ENCODE measurements around the gene EIF1. TPM values are rescaled to one million over a fixed set of nuclear protein-coding genes. Genes with fewer than 3 reads are reported as not detected.

The EIF1 gene
- total RNA-seq, 1 experiment from 2014 or later: 1,945 TPM

- Mint-ChIP-seq H3K27ac (ENCODE audit: low read depth, unreplicated experiment) (peak within 1 kb of the TSS; percentile 79), H3K4me3 (ENCODE audit: unreplicated experiment) (peak within 1 kb of the TSS; percentile 74), H3K27me3 (ENCODE audit: insufficient read depth, unreplicated experiment) (peaks cover 67% of the 10 kb centered on the region), H3K9me3 (ENCODE audit: unreplicated experiment) (no peaks in the 10 kb centered on the region), H3K36me3 (ENCODE audit: insufficient read depth, unreplicated experiment) (no peaks in the 10 kb centered on the region), H3K4me1 (ENCODE audit: insufficient read depth, unreplicated experiment) (peaks cover 10% of the 10 kb centered on the region)
- intact Hi-C loops (cut with micrococcal nuclease): no loop called here
- CTCF ChIA-PET: interaction anchor here (0.6 to 4.7 kb wide), 5 partner anchors 8 to 402 kb away, joined by 3 to 37 read pairs (median 3); no protein-coding TSS in a partner anchor
- POLR2A ChIA-PET: interaction anchor here (0.5 to 1.7 kb wide), 13 partner anchors 8 to 178 kb away, joined by 3 to 10 read pairs (median 4); partner anchors contain the start of gene JUP
- BruUV-seq (replicated peaks): no TSS peak
- TF ChIP-seq, protein P1, sequence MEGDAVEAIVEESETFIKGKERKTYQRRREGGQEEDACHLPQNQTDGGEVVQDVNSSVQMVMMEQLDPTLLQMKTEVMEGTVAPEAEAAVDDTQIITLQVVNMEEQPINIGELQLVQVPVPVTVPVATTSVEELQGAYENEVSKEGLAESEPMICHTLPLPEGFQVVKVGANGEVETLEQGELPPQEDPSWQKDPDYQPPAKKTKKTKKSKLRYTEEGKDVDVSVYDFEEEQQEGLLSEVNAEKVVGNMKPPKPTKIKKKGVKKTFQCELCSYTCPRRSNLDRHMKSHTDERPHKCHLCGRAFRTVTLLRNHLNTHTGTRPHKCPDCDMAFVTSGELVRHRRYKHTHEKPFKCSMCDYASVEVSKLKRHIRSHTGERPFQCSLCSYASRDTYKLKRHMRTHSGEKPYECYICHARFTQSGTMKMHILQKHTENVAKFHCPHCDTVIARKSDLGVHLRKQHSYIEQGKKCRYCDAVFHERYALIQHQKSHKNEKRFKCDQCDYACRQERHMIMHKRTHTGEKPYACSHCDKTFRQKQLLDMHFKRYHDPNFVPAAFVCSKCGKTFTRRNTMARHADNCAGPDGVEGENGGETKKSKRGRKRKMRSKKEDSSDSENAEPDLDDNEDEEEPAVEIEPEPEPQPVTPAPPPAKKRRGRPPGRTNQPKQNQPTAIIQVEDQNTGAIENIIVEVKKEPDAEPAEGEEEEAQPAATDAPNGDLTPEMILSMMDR (IDR thresholded peaks at IDR 0.05; ENCODE audit: unreplicated experiment): no peak
- DNase-seq (ENCODE audit: unreplicated experiment): peak; percentile 38
Measured at GRCh38 chr17:41734139-41734948, 45.7 kb downstream of the EIF1 start, which contains the start of gene HAP1. HAP1 (minus strand) TSS chr17:41734643; CDS start chr17:41734634, 9 bp downstream.

GRCh38 chr17:41734949-41735313, 46.2 kb downstream of the EIF1 start:
- DNase-seq (ENCODE audit: unreplicated experiment): no peak
- Mint-ChIP-seq H3K4me3 (ENCODE audit: unreplicated experiment) (peak overlapping the region; percentile 74), H3K27ac (ENCODE audit: low read depth, unreplicated experiment) (peak overlapping the region; percentile 79), H3K36me3 (ENCODE audit: insufficient read depth, unreplicated experiment) (no peaks in the 10 kb centered on the region), H3K27me3 (ENCODE audit: insufficient read depth, unreplicated experiment) (peaks cover 67% of the 10 kb centered on the region), H3K4me1 (ENCODE audit: insufficient read depth, unreplicated experiment) (peaks cover 16% of the 10 kb centered on the region), H3K9me3 (ENCODE audit: unreplicated experiment) (no peaks in the 10 kb centered on the region)
- POLR2A ChIA-PET: interaction anchor here (0.5 to 1.7 kb wide), 9 partner anchors 9 to 177 kb away, joined by 3 to 10 read pairs (median 5); partner anchors contain the start of gene JUP
- BruUV-seq (replicated peaks): no TSS peak
- intact Hi-C loops (cut with micrococcal nuclease): loop anchor here (5.0 kb wide), 1 partner anchor 382 kb away; no protein-coding TSS in a partner anchor
- CTCF ChIA-PET: interaction anchor here (0.5 to 4.7 kb wide), 6 partner anchors 67 to 401 kb away, joined by 3 to 37 read pairs (median 3); no protein-coding TSS in a partner anchor
- TF ChIP-seq, protein P1 (IDR thresholded peaks at IDR 0.05; ENCODE audit: unreplicated experiment): no peak

DNA sequence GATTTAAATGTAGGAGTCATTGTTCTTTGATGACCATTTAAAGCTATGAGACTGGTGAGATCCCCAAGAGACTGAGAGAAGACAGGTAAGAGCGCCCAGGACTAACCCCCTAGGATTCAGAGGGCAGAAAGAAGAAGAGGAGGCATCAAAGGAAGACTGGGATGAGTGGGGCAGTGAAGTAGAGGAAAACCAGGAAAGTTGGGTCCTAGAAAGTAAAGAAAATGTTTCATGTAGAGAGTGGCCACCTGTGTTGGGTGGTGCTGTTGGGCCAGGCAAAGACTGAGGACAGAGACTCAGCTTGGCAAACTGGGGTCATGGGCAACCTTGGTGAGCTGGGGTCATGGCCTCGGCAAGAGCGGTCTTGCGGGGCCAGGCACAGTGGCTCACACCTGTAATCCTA, 47.1 kb downstream of the EIF1 start:
- TF ChIP-seq, protein P1 (IDR thresholded peaks at IDR 0.05; ENCODE audit: unreplicated experiment): no peak
- intact Hi-C loops (cut with micrococcal nuclease): loop anchor here (5.0 kb wide), 1 partner anchor 382 kb away; no protein-coding TSS in a partner anchor
- Mint-ChIP-seq H3K4me1 (ENCODE audit: insufficient read depth, unreplicated experiment) (peaks cover 16% of the 10 kb centered on the region), H3K27ac (ENCODE audit: low read depth, unreplicated experiment) (no peak overlapping the region), H3K9me3 (ENCODE audit: unreplicated experiment) (no peaks in the 10 kb centered on the region), H3K36me3 (ENCODE audit: insufficient read depth, unreplicated experiment) (no peaks in the 10 kb centered on the region), H3K4me3 (ENCODE audit: unreplicated experiment) (no peak overlapping the region), H3K27me3 (ENCODE audit: insufficient read depth, unreplicated experiment) (peaks cover 65% of the 10 kb centered on the region)
- DNase-seq (ENCODE audit: unreplicated experiment): no peak
- CTCF ChIA-PET: interaction anchor here (0.6 to 4.7 kb wide), 4 partner anchors 17 to 245 kb away, joined by 3 to 37 read pairs (median 4); no protein-coding TSS in a partner anchor
- POLR2A ChIA-PET: interaction anchor here (1.3 to 3.0 kb wide), 5 partner anchors 18 to 66 kb away, joined by 3 to 23 read pairs (median 5); partner anchors contain the start of gene JUP
- no TSS peak for BruUV-seq (replicated peaks)
